GM12864 (cell line): Measurements from ENCODE around the gene PTH2.

Experiments used
- DNase-seq: peaks from one replicate; pipeline ENCODE4 v3.0.0-alpha.2; 2011; ENCODE audit warnings: low read depth
- H3K4me3 ChIP-seq: 2 replicates; pipeline ENCODE4 v1.5.1; 2011; ENCODE audit warnings: mild to moderate bottlenecking, low read depth, low read length, control low read depth
- TF ChIP-seq, protein P1 (sequence below): IDR thresholded peaks from 2 replicates; pipeline ENCODE4 v1.5.1; 2011; ENCODE audit warnings: low read depth, mild to moderate bottlenecking, moderate library complexity, low read length, control low read depth, inconsistent platforms; ENCODE audit errors: missing control alignments

The PTH2 gene

DNA sequence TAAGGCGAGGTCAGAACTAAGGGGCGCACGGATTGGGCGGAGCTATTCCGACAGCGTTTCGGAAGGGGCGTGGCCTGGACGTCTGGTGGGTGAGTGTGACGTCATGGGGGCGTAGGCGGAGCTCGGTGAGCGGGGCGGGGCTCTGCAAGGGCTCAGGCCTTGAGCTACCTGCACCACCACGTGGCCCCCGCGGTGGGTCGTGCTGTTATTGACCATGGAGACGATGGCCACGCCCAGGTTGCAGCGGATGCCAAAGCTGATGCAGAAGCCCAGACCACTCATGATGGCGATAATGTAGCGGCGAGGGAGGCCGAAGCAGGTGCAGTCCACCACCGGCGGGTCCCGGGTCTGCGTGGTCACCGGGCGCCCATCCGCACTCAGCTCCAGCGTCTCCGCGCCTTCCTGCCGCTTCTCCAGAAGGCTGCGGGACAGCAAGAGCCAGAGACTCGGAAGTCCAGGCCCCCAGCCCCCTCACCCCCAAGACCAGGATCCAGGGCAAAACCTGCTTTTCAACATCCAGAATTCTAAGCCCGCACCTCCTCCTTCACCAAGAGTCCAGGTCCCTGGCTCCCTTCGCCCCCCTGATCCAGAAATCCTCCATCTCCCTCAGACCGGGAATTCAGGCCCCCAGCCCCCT, 13.3 kb upstream of the PTH2 start:
- no peak overlapping the region for H3K4me3 ChIP-seq
- DNase-seq: no peak
- TF ChIP-seq, protein P1, sequence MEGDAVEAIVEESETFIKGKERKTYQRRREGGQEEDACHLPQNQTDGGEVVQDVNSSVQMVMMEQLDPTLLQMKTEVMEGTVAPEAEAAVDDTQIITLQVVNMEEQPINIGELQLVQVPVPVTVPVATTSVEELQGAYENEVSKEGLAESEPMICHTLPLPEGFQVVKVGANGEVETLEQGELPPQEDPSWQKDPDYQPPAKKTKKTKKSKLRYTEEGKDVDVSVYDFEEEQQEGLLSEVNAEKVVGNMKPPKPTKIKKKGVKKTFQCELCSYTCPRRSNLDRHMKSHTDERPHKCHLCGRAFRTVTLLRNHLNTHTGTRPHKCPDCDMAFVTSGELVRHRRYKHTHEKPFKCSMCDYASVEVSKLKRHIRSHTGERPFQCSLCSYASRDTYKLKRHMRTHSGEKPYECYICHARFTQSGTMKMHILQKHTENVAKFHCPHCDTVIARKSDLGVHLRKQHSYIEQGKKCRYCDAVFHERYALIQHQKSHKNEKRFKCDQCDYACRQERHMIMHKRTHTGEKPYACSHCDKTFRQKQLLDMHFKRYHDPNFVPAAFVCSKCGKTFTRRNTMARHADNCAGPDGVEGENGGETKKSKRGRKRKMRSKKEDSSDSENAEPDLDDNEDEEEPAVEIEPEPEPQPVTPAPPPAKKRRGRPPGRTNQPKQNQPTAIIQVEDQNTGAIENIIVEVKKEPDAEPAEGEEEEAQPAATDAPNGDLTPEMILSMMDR: no peak

DNA sequence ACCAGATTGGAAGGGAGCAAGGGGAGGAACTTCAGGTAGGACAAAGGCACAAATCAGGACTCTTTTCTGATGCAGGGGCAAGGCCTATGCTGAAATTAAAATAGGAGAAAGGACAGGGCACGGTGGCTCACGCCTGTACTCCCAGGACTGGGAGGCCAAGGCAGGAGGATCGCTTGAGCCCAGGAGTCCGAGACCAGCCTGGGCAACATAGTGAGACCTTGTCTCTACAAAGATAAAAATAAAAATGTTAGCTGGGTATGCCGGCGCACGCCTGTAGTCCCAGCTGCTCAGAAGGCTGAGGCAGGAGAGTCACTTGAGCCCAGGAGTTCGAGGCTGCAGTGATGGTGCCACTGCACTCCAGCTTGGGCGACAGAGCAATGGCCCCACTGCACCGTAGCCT, 12.4 kb upstream of the PTH2 start:
- H3K4me3 ChIP-seq: no peak overlapping the region
- no peak for DNase-seq
- TF ChIP-seq, protein P1: no peak

DNA sequence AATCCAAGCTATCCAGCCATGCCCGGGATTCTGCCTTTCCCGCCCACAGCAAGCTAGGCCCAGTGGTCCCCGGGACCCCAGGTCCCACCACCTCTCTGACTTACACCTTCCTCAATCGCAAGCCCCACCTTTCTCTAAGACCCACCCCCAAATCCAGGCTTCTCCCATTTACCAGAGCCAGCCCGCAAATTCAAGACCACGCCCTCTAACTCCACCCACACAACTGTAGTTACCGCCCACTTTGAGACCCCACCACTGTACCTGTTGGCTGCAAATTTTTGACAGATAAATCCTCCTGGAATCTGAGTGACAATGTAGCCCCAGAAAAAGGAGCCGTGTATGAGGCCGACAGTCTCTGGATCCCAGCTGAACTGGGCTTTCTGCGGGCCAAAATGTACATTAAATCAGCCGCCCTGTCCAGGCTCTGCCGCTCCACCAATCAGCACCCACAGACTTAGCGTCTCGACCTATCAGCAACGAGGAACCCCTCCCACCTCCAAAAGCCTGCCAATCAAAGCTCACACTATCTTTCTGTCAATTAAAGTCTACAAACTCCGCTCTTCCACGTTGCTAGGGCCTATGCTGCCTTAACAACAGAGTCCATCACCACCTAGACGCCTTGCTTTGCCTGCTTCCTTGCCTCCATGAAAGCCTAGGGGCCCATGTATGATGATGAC, 11.8 kb upstream of the PTH2 start:
- no peak for DNase-seq
- H3K4me3 ChIP-seq: no peak overlapping the region
- TF ChIP-seq, protein P1: no peak

DNA sequence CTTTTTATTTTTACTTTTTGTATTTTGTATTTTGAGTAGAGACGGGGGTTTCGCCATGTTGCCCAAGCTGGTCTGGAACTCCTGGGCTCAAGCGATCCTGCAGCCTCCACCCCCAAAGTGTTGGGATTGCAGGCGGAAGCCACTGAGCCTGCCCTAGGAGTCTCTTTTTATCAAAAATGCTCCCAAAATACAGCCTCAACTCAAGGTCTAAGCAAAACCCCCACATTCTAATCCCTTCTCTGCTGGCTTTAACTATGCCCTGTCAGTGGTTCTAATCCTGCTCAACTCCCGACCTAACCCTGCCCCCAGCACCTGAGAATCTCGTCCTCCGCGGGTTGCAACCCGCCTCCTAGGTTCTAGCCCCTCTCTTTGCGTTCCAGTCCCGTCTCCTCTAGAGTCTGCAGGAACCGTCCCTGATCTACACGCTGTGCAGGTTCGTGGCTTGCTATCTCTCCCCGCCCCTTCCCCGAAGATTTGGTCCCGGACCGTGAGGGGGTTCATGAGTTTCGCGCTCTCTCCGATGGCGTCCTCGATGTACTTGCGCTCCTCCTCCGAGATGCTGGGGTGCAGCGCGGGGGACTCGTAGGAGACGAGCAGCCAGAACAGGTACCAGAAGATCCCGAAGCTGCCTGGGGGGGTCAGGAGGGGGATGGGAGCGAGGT, 10.1 kb upstream of the PTH2 start:
- no peak for DNase-seq
- TF ChIP-seq, protein P1: no peak
- H3K4me3 ChIP-seq: no peak overlapping the region

DNA sequence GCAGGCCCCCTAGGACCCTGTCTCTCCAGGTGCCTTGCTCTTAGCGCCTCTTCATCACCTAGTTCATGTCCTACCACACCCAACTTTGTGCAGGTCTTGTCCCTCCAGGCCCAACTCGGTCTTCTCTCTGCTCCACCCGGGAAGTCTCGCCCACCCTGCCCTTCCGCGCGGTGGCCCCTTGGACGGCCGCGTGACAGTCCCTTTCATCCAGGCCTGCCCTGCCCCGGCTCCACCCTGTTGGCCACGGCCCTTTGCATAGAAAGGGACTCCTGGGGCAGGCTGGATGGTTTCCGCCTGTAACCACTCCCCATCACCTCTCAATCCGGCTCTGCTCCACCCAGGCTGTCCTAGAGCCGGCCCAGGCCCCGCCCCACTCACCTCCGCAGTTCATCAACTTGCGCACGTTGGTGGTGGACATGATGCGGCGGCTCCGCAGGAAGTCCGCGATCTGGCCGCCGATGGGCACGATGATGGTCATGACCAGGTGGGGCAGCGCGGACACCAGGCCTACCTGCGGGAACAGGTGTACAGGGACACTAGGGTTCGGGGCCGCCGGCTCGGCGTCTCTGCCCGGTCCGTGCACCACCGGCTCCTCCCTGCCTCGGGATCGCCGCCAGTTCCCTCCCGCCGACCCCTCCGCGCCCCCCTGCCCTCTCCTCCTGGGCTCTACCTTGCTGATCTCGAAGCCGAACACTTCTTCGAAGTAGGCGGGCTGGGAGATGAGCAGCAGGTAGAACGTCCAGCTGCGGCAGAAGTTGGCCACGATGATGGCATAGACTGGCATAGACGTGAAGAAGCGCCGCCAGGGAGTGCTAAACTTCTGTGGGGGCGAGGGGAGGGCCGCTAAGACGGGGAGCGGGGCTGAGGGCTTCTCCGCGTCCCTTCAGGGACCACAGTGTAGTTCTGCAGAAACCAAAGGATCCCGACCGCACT, 9.2 kb upstream of the PTH2 start:
- H3K4me3 ChIP-seq: no peak overlapping the region
- DNase-seq: no peak
- TF ChIP-seq, protein P1: no peak

DNA sequence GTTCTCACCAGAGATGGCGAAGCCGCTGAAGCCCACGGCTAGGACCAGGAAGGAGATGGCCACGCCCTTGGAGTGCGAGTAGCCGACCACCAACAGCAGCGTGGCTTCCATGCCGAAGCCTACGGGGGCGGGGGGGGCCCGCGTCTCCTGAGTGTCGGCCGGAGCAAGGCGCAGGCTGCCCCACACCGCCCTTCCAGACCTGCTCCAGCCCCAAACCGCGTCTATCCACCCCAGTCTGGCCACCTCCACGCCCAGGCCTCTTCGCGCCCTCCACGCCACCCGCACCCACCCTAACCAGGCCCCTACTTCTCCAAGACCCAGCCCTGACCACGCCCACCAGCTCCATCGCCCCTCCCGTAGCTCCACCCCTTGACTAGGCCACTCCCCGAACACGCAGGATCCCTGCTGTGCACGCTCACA, 8.1 kb upstream of the PTH2 start:
- H3K4me3 ChIP-seq: no peak overlapping the region
- DNase-seq: no peak
- TF ChIP-seq, protein P1: no peak
